Measurements from ENCODE around the gene PLN.

Gene PLN

GRCh38 chr6:118548136-118548535 lies at the start of gene PLN:
Gene PLN, plus strand, starts transcription at chr6:118548296. Its CDS starts 10,626 bp downstream, at chr6:118558922.
- DNase-seq (ENCODE audit: low spot score), result no peak

- DNase-seq (ENCODE audit: low spot score), result no peak
These were observed 47.7 kb upstream of the PLN start for GRCh38 chr6:118500130-118501015.

- no peak for DNase-seq (ENCODE audit: low spot score)
These were observed 47.0 kb upstream of the PLN start for GRCh38 chr6:118501099-118501498.

- no peak for DNase-seq (ENCODE audit: low spot score)
These were observed 46.3 kb upstream of the PLN start for GRCh38 chr6:118501765-118502164.

- no peak for DNase-seq (ENCODE audit: low spot score)
These were observed 45.9 kb upstream of the PLN start for GRCh38 chr6:118502169-118502568.

- no peak for DNase-seq (ENCODE audit: low spot score)
These were observed 43.5 kb upstream of the PLN start for GRCh38 chr6:118504611-118505010.

- DNase-seq (ENCODE audit: low spot score), result no peak
These were observed 42.4 kb upstream of the PLN start for GRCh38 chr6:118505656-118506055.

GRCh38 chr6:118506071-118506638 lies 41.9 kb upstream of the PLN start:
- DNase-seq (ENCODE audit: low spot score), result no peak

- DNase-seq (ENCODE audit: low spot score), result no peak
These were observed 40.5 kb upstream of the PLN start for GRCh38 chr6:118507636-118508035.

GRCh38 chr6:118509009-118509617 lies 39.0 kb upstream of the PLN start:
- DNase-seq (ENCODE audit: low spot score), result peak; percentile 65

- no peak for DNase-seq (ENCODE audit: low spot score)
These were observed 36.0 kb upstream of the PLN start for GRCh38 chr6:118511930-118512715.

- DNase-seq (ENCODE audit: low spot score), result no peak
These were observed 33.4 kb upstream of the PLN start for GRCh38 chr6:118514689-118515088.

GRCh38 chr6:118522422-118522821 lies 25.7 kb upstream of the PLN start:
- no peak for DNase-seq (ENCODE audit: low spot score)

GRCh38 chr6:118523216-118523615 lies 24.9 kb upstream of the PLN start:
- DNase-seq (ENCODE audit: low spot score), result no peak

GRCh38 chr6:118524686-118525085 lies 23.4 kb upstream of the PLN start:
- no peak for DNase-seq (ENCODE audit: low spot score)

- no peak for DNase-seq (ENCODE audit: low spot score)
These were observed 21.9 kb upstream of the PLN start for GRCh38 chr6:118525913-118526780.

GRCh38 chr6:118528129-118528528 lies 20.0 kb upstream of the PLN start:
- DNase-seq (ENCODE audit: low spot score), result no peak

- no peak for DNase-seq (ENCODE audit: low spot score)
These were observed 18.3 kb upstream of the PLN start for GRCh38 chr6:118529756-118530155.

- DNase-seq (ENCODE audit: low spot score), result no peak
These were observed 17.2 kb upstream of the PLN start for GRCh38 chr6:118530942-118531341.

- DNase-seq (ENCODE audit: low spot score), result no peak
These were observed 12.8 kb upstream of the PLN start for GRCh38 chr6:118535176-118535844.

- DNase-seq (ENCODE audit: low spot score), result peak; percentile 41
These were observed 11.6 kb upstream of the PLN start for GRCh38 chr6:118536478-118536877.
